Neural progenitor cell (in vitro differentiated cells): Measurements from ENCODE around the gene SCIN.
"Not testable (repeated sequence)": the region's sequence is repeated elsewhere in the genome, so short reads cannot be mapped to it uniquely, and the experiment has no call there.

ENCODE experiments used
- CTCF ChIP-seq: fragments of 200-600 bp; sonication (generic); IDR thresholded peaks from 2 replicates; pipeline ENCODE4 v1.5.1; 2017; ENCODE audit warnings: antibody characterized with exemption, mild to moderate bottlenecking
- EZH2 ChIP-seq: fragments of 200-600 bp; sonication (generic); IDR thresholded peaks from 2 replicates; pipeline ENCODE4 v1.6.1; 2017; ENCODE audit warnings: antibody characterized with exemption, mild to moderate bottlenecking, moderate library complexity
- EZH2phosphoT487 ChIP-seq: fragments of 200-600 bp; sonication (generic); IDR thresholded peaks from 2 replicates; pipeline ENCODE4 v1.6.1; 2017; ENCODE audit warnings: antibody characterized with exemption

- TF ChIP-seq EZH2, CTCF, EZH2phosphoT487: not testable (repeated sequence)
Observed at GRCh38 chr7:12688485-12689170, 118.1 kb downstream of the SCIN start.
